ENCODE data around the gene PTPN20. TPM values are rescaled to one million over a fixed set of nuclear protein-coding genes. Genes with fewer than 3 reads are reported as not detected.
"Not testable (repeated sequence)": the region's sequence is repeated elsewhere in the genome, so short reads cannot be mapped to it uniquely, and the experiment has no call there.

The PTPN20 gene
- total RNA-seq, 2 experiments from 2014 or later, result 0.88 to 1.3 TPM

DNA sequence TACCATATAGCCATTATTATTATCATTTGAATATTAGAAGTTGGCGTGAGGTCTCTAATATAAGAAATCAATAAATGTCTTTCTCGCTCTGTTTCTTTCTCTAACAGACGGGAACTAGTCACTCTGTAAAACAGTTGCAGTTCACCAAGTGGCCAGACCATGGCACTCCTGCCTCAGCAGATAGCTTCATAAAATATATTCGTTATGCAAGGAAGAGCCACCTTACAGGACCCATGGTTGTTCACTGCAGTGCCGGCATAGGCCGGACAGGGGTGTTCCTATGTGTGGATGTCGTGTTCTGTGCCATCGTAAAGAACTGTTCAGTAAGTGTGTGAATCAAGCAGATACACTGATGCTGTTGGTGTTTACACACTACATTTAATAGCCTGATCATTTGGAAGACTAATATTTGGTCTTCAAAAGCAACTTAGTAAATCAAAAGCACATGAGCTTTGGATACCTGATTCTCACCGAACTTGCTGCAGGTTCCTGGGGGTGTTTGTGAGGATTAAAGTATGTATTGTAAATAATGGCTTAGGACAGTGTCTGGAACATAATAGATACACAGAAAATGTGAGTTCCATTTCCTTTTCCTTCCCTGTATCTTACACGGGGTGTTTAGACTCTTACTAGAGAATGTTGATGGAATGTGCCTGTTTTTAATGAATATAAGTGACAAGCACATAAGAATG lies 76.2 kb downstream of the PTPN20 start:
- H3K4me1 Mint-ChIP-seq (ENCODE audit: low read depth); intact Hi-C loops (cut with micrococcal nuclease); CTCF ChIA-PET; H3K9me3 Mint-ChIP-seq; DNase-seq; H3K4me3 Mint-ChIP-seq; H3K36me3 Mint-ChIP-seq (ENCODE audit: low read depth); H3K27me3 Mint-ChIP-seq (ENCODE audit: low read depth); H3K27ac Mint-ChIP-seq: not testable (repeated sequence)

- intact Hi-C loops (cut with micrococcal nuclease), result no loop called here
- DNase-seq, result no peak
- H3K27ac Mint-ChIP-seq, result no peak overlapping the region
- no peak overlapping the region for H3K4me3 Mint-ChIP-seq
- peaks cover 4% of the 10 kb centered on the region for H3K9me3 Mint-ChIP-seq
- CTCF ChIA-PET, result interaction anchor here (0.5 to 1.2 kb wide), 2 partner anchors 313 to 1623 kb away, joined by 3 read pairs; no protein-coding TSS in a partner anchor
- peaks cover 2% of the 10 kb centered on the region for H3K36me3 Mint-ChIP-seq (ENCODE audit: low read depth)
- H3K27me3 Mint-ChIP-seq (ENCODE audit: low read depth), result peaks cover 2% of the 10 kb centered on the region
- H3K4me1 Mint-ChIP-seq (ENCODE audit: low read depth), result no peaks in the 10 kb centered on the region
Observed at GRCh38 chr10:46992803-46993561, 81.8 kb downstream of the PTPN20 start.

DNA sequence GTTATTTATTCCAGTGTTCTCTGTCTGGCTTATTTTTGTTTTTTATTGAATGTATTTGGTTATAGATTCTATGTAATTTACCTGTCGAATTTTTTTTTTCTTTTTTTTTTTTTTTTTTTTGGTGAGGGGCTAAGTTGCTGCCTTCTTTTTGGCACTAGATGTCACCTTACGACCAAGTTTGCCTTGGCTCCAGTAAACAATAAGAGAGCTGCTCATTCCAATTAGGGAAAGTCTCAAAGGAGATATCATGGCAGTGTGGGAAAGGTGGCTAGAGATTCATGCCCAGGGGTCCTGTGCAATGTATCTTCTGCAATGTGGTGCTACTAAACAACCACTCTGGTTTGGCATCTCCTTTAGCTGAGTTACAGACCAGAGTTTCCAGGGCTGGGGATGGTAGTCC lies 84.0 kb downstream of the PTPN20 start:
- Mint-ChIP-seq H3K27ac (no peak overlapping the region), H3K27me3 (ENCODE audit: low read depth) (peaks cover 2% of the 10 kb centered on the region), H3K4me3 (no peak overlapping the region), H3K4me1 (ENCODE audit: low read depth) (no peaks in the 10 kb centered on the region), H3K9me3 (peaks cover 4% of the 10 kb centered on the region), H3K36me3 (ENCODE audit: low read depth) (peaks cover 2% of the 10 kb centered on the region)
- CTCF ChIA-PET, result interaction anchor here (0.7 to 1.1 kb wide), 3 partner anchors 29 to 119 kb away, joined by 3 read pairs; no protein-coding TSS in a partner anchor
- intact Hi-C loops (cut with micrococcal nuclease), result no loop called here
- no peak for DNase-seq

- Mint-ChIP-seq H3K27me3 (ENCODE audit: low read depth) (peaks cover 2% of the 10 kb centered on the region), H3K4me1 (ENCODE audit: low read depth) (no peaks in the 10 kb centered on the region)
- CTCF ChIA-PET, result interaction anchor here (0.9 to 1.7 kb wide), 2 partner anchors 27 to 314 kb away, joined by 5 read pairs; no protein-coding TSS in a partner anchor
Observed at GRCh38 chr10:46998192-46998591, 87.0 kb downstream of the PTPN20 start.

DNA sequence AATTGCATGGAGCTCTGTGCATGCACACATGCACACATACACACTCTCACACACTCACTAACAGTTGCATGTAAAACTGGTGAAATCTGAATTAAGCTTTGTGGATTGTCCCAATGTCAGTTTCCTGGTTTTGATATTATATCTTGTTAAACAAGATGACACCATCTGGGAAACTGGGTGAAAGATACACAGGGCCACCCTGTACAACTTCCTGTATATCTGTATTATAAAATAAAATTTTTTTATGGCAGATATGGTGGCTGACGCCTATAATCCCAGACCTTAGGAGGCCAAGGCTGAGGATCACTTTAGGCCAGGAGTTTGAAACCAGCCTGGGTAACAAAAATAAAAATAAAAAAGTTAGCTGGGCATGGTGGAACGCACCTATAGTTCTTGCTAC lies 87.4 kb downstream of the PTPN20 start:
- CTCF ChIA-PET, result interaction anchor here (0.8 to 1.7 kb wide), 3 partner anchors 26 to 314 kb away, joined by 3 to 5 read pairs (median 5); no protein-coding TSS in a partner anchor

More at GRCh38 chr10:46998192-46998591, 87.0 kb downstream of the PTPN20 start:
- no peak for DNase-seq
- H3K4me3 Mint-ChIP-seq, result no peak overlapping the region
- peaks cover 2% of the 10 kb centered on the region for H3K36me3 Mint-ChIP-seq (ENCODE audit: low read depth)
- intact Hi-C loops (cut with micrococcal nuclease), result no loop called here
- H3K27ac Mint-ChIP-seq, result no peak overlapping the region
- peaks cover 4% of the 10 kb centered on the region for H3K9me3 Mint-ChIP-seq

DNA sequence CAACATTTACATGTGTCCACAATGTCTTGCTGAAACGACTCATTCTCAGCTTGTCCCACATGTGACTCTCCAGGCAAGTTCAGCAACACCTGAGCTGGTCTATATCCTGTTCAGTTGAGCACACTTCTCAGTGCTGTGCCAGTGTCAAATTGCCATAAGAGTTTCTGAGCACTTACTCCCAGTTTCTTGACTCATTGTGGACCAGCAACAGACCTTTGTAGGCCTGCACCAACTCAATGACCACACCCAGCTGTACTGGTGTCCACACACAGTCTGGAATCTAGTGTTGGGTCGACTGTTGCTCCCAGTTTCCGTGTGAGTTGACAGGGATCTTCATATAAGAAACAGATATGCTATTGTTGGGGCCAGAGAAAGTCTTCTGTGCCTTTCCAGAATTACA lies 88.0 kb downstream of the PTPN20 start:
- no peak for DNase-seq
- Mint-ChIP-seq H3K36me3 (ENCODE audit: low read depth) (peaks cover 2% of the 10 kb centered on the region), H3K27me3 (ENCODE audit: low read depth) (peaks cover 2% of the 10 kb centered on the region), H3K4me1 (ENCODE audit: low read depth) (no peaks in the 10 kb centered on the region), H3K27ac (no peak overlapping the region), H3K9me3 (peaks cover 4% of the 10 kb centered on the region), H3K4me3 (no peak overlapping the region)
- CTCF ChIA-PET, result interaction anchor here (0.8 to 1.7 kb wide), 3 partner anchors 25 to 313 kb away, joined by 3 to 5 read pairs (median 5); no protein-coding TSS in a partner anchor
- intact Hi-C loops (cut with micrococcal nuclease), result no loop called here

More for the DNA sequence above, 87.4 kb downstream of the PTPN20 start:
- no peak overlapping the region for H3K4me3 Mint-ChIP-seq
- intact Hi-C loops (cut with micrococcal nuclease), result no loop called here
- no peak overlapping the region for H3K27ac Mint-ChIP-seq
- no peaks in the 10 kb centered on the region for H3K4me1 Mint-ChIP-seq (ENCODE audit: low read depth)
- DNase-seq, result no peak
- H3K27me3 Mint-ChIP-seq (ENCODE audit: low read depth), result peaks cover 2% of the 10 kb centered on the region
- H3K36me3 Mint-ChIP-seq (ENCODE audit: low read depth), result peaks cover 2% of the 10 kb centered on the region
- H3K9me3 Mint-ChIP-seq, result peaks cover 4% of the 10 kb centered on the region

DNA sequence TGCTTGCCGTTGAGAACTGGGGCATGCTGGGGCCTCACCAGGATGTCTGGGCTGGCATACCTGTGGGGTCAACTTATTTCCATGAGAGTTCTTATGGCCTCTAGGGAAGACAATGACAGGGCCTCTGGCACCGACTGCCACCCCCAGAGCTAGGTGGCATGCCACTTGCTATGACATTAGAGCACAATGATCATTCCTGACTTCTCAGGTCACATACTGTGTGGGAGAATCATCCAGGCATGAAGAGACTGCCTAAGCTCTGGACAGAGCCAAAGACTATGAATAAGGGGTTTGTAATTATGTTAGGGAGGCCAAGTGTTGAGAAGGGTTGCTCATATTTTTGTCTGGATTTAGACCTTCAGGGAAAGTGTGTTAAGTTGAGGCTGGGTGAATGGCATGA lies 97.5 kb downstream of the PTPN20 start:
- Mint-ChIP-seq H3K4me1 (ENCODE audit: low read depth) (no peaks in the 10 kb centered on the region), H3K9me3 (no peaks in the 10 kb centered on the region), H3K27ac (no peak overlapping the region), H3K4me3 (no peak overlapping the region), H3K36me3 (ENCODE audit: low read depth) (no peaks in the 10 kb centered on the region), H3K27me3 (ENCODE audit: low read depth) (no peaks in the 10 kb centered on the region)
- intact Hi-C loops (cut with micrococcal nuclease), result no loop called here
- CTCF ChIA-PET, result interaction anchor here (0.9 to 1.6 kb wide), 2 partner anchors 16 to 332 kb away, joined by 3 to 5 read pairs; no protein-coding TSS in a partner anchor
- no peak for DNase-seq

GRCh38 chr10:47009215-47009838 lies 98.1 kb downstream of the PTPN20 start:
- H3K9me3 Mint-ChIP-seq, result no peaks in the 10 kb centered on the region
- no peak overlapping the region for H3K27ac Mint-ChIP-seq
- CTCF ChIA-PET, result interaction anchor here (1.6 kb wide), 1 partner anchor 15 kb away, joined by 5 read pairs; no protein-coding TSS in a partner anchor
- no peaks in the 10 kb centered on the region for H3K27me3 Mint-ChIP-seq (ENCODE audit: low read depth)
- no peak overlapping the region for H3K4me3 Mint-ChIP-seq
- DNase-seq, result no peak
- no peaks in the 10 kb centered on the region for H3K4me1 Mint-ChIP-seq (ENCODE audit: low read depth)
- H3K36me3 Mint-ChIP-seq (ENCODE audit: low read depth), result no peaks in the 10 kb centered on the region
- intact Hi-C loops (cut with micrococcal nuclease), result no loop called here

DNA sequence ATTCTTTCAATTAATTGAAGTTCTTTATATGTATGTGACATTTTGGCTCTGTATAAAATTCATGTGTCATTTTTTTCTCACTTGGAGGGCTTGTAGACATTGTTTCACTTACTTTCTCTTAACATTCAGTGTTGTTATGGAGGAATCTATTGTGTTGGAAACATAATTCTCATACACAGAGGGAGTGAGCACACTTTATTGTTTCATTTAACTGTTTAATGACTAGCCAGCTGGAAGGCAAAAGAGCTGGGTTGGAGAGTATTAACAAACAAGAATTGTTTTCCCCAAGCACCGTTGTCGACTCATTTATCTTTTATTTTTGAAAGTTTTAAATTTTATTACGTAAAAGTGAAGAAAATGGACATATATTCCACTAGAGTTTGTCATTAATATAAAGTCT lies 98.8 kb downstream of the PTPN20 start:
- no peak for DNase-seq
- Mint-ChIP-seq H3K4me1 (ENCODE audit: low read depth) (no peaks in the 10 kb centered on the region), H3K27me3 (ENCODE audit: low read depth) (no peaks in the 10 kb centered on the region), H3K27ac (no peak overlapping the region), H3K36me3 (ENCODE audit: low read depth) (no peaks in the 10 kb centered on the region), H3K9me3 (no peaks in the 10 kb centered on the region), H3K4me3 (no peak overlapping the region)
- CTCF ChIA-PET, result interaction anchor here (1.6 kb wide), 1 partner anchor 14 kb away, joined by 5 read pairs; no protein-coding TSS in a partner anchor
- intact Hi-C loops (cut with micrococcal nuclease), result no loop called here

DNA sequence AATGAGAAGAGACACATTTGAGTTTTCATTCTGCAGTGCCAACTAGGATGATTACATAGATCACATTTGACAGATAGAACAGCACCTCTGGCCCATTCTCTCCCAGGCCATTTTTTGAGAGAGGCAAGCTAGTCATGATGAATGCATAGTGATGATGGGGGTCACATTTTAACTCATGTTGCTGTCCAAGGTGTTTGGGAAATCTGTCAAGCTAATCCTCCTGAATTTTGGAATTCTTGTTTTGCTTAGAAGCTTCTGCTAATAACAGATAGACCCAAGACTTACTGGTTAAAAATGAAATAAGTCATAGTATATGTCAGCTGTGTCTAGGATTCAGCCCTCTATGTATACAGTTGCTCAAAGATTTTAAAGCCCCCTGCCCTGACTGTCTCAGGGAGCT lies 101.0 kb downstream of the PTPN20 start:
- H3K4me1 Mint-ChIP-seq (ENCODE audit: low read depth), result no peaks in the 10 kb centered on the region
- CTCF ChIA-PET, result interaction anchor here (1.5 kb wide), 1 partner anchor 12 kb away, joined by 5 read pairs; no protein-coding TSS in a partner anchor
- intact Hi-C loops (cut with micrococcal nuclease), result no loop called here
- no peak overlapping the region for H3K4me3 Mint-ChIP-seq
- no peak overlapping the region for H3K27ac Mint-ChIP-seq
- no peaks in the 10 kb centered on the region for H3K9me3 Mint-ChIP-seq
- H3K27me3 Mint-ChIP-seq (ENCODE audit: low read depth), result peaks cover 3% of the 10 kb centered on the region
- no peaks in the 10 kb centered on the region for H3K36me3 Mint-ChIP-seq (ENCODE audit: low read depth)
- DNase-seq, result no peak

DNA sequence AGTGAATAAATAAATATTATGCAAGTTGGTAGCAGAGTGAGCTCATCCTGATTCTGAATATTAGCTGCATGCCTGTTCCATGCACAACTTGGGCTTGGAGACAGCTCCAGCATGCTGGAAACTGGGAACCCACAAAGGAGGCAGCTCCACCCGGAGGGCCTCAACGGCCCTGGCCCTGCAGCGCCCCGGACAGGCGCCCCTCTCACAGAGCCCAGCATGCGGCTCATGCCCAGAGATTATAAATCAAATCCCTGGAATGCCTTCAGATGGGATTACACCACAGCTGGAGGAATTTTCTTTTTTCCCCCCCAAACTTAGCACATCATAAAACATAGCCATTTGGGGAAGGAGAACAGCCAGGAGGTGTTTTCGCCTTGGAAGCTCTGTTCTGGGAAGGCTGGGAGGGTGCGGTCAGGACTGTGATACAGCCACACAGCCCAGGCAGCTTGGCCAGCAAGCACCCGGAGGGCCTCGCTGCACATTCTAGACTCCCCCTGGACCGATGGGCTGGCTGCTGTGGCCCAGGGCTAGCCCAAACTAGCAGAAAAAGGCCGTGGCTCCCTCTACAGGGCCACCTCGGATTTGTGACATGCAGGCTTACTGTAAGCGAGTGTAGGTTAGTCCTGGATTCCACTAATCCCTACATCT lies 102.4 kb downstream of the PTPN20 start:
- no peak overlapping the region for H3K4me3 Mint-ChIP-seq
- CTCF ChIA-PET, result interaction anchor here (0.6 to 1.5 kb wide), 2 partner anchors 11 kb away, joined by 3 to 5 read pairs; no protein-coding TSS in a partner anchor
- H3K36me3 Mint-ChIP-seq (ENCODE audit: low read depth), result no peaks in the 10 kb centered on the region
- no peaks in the 10 kb centered on the region for H3K4me1 Mint-ChIP-seq (ENCODE audit: low read depth)
- H3K27ac Mint-ChIP-seq, result no peak overlapping the region
- intact Hi-C loops (cut with micrococcal nuclease), result no loop called here
- H3K27me3 Mint-ChIP-seq (ENCODE audit: low read depth), result peaks cover 3% of the 10 kb centered on the region
- no peaks in the 10 kb centered on the region for H3K9me3 Mint-ChIP-seq
- no peak for DNase-seq

GRCh38 chr10:47015404-47015803 lies 104.2 kb downstream of the PTPN20 start:
- Mint-ChIP-seq H3K27ac (no peak overlapping the region), H3K4me1 (ENCODE audit: low read depth) (no peaks in the 10 kb centered on the region), H3K9me3 (no peaks in the 10 kb centered on the region), H3K27me3 (ENCODE audit: low read depth) (peaks cover 3% of the 10 kb centered on the region), H3K36me3 (ENCODE audit: low read depth) (no peaks in the 10 kb centered on the region), H3K4me3 (no peak overlapping the region)
- intact Hi-C loops (cut with micrococcal nuclease), result no loop called here
- CTCF ChIA-PET, result no interaction called here
- DNase-seq, result no peak

All from activated naive CD4-positive, alpha-beta T cell treated with anti-CD3 and anti-CD28 coated beads for 36 hours (primary cell).